HUDEP-2 (cell line): ENCODE results near the gene ASB8.
A peak's percentile ranks its signal among the peaks of the same experiment; 100 is the strongest.

Experiments
- DNase-seq, 76 experiments: peaks; one replicate each; lab custom pipeline; 2025; ENCODE audit not compliant: unreplicated experiment in 76 of 76; lab: John Stamatoyannopoulos, UW

ASB8 gene

GRCh38 chr12:48106681-48107613 is 50.4 kb downstream of the ASB8 start:
- no peak for DNase-seq

GRCh38 chr12:48105867-48106680 is 51.2 kb downstream of the ASB8 start, which contains the start of gene SENP1:
Gene SENP1, minus strand, starts transcription at chr12:48106079. Its CDS starts 4,607 bp downstream, at chr12:48101472.
- DNase-seq: peak in 75 of 76 experiments; percentile 32 to 98 (median 78)

- peak in 24 of 76 experiments; percentile 1 to 69 (median 30) for DNase-seq
Observed at GRCh38 chr12:48105321-48105866, 51.9 kb downstream of the ASB8 start.

- peak in 2 of 76 experiments; percentile 3 to 11 for DNase-seq
Observed at GRCh38 chr12:48104531-48104930, 52.8 kb downstream of the ASB8 start.
